H1 (cell line): ENCODE results near the gene OLR1. TPM values are rescaled to one million over a fixed set of nuclear protein-coding genes. Genes with fewer than 3 reads are reported as not detected.

Experiments used
- CBX8 ChIP-seq: fragments of 300-800, 300-1000 bp; sonication (generic); IDR thresholded peaks from 2 replicates; pipeline ENCODE4 v1.7.1; 2016; ENCODE audit warnings: low read depth, low read length, borderline replicate concordance
- RAD21 ChIP-seq, 2 experiments: IDR thresholded peaks in 1 of 2; conservative IDR thresholded peaks in 1 of 2; 2 replicates each; pipeline ENCODE4 v1.6.1; 2011; ENCODE audit warnings: low read depth in 2 of 2, low read length in 2 of 2, improper control_type of control experiment in 1 of 2, inconsistent platforms in 1 of 2, mild to moderate bottlenecking in 1 of 2, moderate library complexity in 1 of 2
- SUZ12 ChIP-seq: fragments of 200-600 bp; sonication (generic); IDR thresholded peaks from 2 replicates; pipeline ENCODE4 v1.6.1; 2012; ENCODE audit warnings: mild to moderate bottlenecking, inconsistent platforms, low read length, moderate library complexity, mixed read lengths
- TAF7 ChIP-seq: optimal IDR thresholded peaks from 2 replicates; pipeline ENCODE3; 2011; ENCODE audit warnings: low read depth, mild to moderate bottlenecking, inconsistent platforms, low read length, moderate library complexity, borderline replicate concordance
- polyA plus RNA-seq, 7 experiments: library from polyadenylated mRNA; depleted of rRNA in 3 of 7; stranded (reverse) in 5 of 7; unstranded in 2 of 7; fragments of >200 nt in 5 of 7; fragments of 200-250 nt in 2 of 7; gene quantifications; 1 replicate in 5 of 7; 2 replicates in 1 of 7; 4 replicates in 1 of 7; pipeline versions ENCODE4 v1.2.1 to v1.2.3, GENCODE V29; 2011 to 2013; ENCODE audit warnings: missing spikeins in 2 of 7, mixed read lengths in 2 of 7
- total RNA-seq: library from RNA; stranded (reverse); fragmentation: NEBNext Ultra II Directional; extraction: Animal tissue kit (Norgen Biotek cat#: 25700); gene quantifications from 2 replicates; pipeline ENCODE4 v1.2.1, GENCODE V29; 2021
- TF ChIP-seq, protein P1 (sequence below): fragments of 300-600 bp; sonication (generic); IDR thresholded peaks from 2 replicates; pipeline ENCODE4 v1.7.1; 2012; ENCODE audit warnings: low read length, moderate library complexity, mild to moderate bottlenecking, inconsistent platforms; ENCODE audit not compliant: insufficient replicate concordance

OLR1 gene
- total and polyA plus RNA-seq, 2 of the 8 experiments (the other 6 are each of a cell fraction or from before 2014, with no cell fraction given): not detected

DNA sequence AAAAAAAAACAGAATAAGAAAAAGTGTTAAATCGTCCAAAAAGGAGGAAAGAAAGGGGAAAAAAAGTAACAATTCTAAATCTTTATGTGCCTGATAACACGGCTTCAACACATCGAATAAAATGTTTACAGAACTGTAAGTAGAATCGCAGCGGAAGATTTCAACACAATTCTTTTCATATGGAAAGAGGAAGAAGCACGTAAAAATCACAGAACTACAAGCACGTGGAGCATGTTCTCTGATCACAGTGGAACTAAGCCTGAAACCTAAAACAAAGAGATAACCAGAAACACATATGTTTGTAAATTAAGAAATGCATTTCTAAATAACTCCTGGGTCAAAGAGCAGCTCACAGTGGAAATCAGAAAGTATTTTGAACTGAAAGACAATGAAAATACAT is 50.7 kb downstream of the OLR1 start (continued):
- TF ChIP-seq, protein P1, sequence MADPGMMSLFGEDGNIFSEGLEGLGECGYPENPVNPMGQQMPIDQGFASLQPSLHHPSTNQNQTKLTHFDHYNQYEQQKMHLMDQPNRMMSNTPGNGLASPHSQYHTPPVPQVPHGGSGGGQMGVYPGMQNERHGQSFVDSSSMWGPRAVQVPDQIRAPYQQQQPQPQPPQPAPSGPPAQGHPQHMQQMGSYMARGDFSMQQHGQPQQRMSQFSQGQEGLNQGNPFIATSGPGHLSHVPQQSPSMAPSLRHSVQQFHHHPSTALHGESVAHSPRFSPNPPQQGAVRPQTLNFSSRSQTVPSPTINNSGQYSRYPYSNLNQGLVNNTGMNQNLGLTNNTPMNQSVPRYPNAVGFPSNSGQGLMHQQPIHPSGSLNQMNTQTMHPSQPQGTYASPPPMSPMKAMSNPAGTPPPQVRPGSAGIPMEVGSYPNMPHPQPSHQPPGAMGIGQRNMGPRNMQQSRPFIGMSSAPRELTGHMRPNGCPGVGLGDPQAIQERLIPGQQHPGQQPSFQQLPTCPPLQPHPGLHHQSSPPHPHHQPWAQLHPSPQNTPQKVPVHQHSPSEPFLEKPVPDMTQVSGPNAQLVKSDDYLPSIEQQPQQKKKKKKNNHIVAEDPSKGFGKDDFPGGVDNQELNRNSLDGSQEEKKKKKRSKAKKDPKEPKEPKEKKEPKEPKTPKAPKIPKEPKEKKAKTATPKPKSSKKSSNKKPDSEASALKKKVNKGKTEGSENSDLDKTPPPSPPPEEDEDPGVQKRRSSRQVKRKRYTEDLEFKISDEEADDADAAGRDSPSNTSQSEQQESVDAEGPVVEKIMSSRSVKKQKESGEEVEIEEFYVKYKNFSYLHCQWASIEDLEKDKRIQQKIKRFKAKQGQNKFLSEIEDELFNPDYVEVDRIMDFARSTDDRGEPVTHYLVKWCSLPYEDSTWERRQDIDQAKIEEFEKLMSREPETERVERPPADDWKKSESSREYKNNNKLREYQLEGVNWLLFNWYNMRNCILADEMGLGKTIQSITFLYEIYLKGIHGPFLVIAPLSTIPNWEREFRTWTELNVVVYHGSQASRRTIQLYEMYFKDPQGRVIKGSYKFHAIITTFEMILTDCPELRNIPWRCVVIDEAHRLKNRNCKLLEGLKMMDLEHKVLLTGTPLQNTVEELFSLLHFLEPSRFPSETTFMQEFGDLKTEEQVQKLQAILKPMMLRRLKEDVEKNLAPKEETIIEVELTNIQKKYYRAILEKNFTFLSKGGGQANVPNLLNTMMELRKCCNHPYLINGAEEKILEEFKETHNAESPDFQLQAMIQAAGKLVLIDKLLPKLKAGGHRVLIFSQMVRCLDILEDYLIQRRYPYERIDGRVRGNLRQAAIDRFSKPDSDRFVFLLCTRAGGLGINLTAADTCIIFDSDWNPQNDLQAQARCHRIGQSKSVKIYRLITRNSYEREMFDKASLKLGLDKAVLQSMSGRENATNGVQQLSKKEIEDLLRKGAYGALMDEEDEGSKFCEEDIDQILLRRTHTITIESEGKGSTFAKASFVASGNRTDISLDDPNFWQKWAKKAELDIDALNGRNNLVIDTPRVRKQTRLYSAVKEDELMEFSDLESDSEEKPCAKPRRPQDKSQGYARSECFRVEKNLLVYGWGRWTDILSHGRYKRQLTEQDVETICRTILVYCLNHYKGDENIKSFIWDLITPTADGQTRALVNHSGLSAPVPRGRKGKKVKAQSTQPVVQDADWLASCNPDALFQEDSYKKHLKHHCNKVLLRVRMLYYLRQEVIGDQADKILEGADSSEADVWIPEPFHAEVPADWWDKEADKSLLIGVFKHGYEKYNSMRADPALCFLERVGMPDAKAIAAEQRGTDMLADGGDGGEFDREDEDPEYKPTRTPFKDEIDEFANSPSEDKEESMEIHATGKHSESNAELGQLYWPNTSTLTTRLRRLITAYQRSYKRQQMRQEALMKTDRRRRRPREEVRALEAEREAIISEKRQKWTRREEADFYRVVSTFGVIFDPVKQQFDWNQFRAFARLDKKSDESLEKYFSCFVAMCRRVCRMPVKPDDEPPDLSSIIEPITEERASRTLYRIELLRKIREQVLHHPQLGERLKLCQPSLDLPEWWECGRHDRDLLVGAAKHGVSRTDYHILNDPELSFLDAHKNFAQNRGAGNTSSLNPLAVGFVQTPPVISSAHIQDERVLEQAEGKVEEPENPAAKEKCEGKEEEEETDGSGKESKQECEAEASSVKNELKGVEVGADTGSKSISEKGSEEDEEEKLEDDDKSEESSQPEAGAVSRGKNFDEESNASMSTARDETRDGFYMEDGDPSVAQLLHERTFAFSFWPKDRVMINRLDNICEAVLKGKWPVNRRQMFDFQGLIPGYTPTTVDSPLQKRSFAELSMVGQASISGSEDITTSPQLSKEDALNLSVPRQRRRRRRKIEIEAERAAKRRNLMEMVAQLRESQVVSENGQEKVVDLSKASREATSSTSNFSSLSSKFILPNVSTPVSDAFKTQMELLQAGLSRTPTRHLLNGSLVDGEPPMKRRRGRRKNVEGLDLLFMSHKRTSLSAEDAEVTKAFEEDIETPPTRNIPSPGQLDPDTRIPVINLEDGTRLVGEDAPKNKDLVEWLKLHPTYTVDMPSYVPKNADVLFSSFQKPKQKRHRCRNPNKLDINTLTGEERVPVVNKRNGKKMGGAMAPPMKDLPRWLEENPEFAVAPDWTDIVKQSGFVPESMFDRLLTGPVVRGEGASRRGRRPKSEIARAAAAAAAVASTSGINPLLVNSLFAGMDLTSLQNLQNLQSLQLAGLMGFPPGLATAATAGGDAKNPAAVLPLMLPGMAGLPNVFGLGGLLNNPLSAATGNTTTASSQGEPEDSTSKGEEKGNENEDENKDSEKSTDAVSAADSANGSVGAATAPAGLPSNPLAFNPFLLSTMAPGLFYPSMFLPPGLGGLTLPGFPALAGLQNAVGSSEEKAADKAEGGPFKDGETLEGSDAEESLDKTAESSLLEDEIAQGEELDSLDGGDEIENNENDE: no peak
- TF ChIP-seq RAD21 (IDR thresholded peaks at IDR 0.05 in 1 of 2, conservative IDR thresholded peaks at IDR 0.05 in 1 of 2; ENCODE audit: low read depth in 2 of 2, low read length in 2 of 2): no peak
- no peak for TF ChIP-seq TAF7
- no peak for TF ChIP-seq SUZ12
- TF ChIP-seq CBX8: no peak
